Caco-2 (cell line): ENCODE data around the gene UBE2E1. TPM values are rescaled to one million over a fixed set of nuclear protein-coding genes. Genes with fewer than 3 reads are reported as not detected.

Experiments
- BruUV-seq: library from RNA; stranded (reverse); fragments of 400-500 nt; replicated peaks from 2 replicates; lab custom pipeline; 2021; lab: Mats Ljungman, UMichigan
- CTCF ChIA-PET: fragments of 300-600 bp; sonication (Branson Sonifier 250); formaldehyde crosslinking; loops from one replicate; lab custom pipeline; 2022; ENCODE audit warnings: antibody characterized with exemption; lab: Charles Lee
- POLR2A ChIA-PET: fragments of 300-600 bp; sonication (Branson Sonifier 250); formaldehyde crosslinking; loops from one replicate; lab custom pipeline; 2022; ENCODE audit warnings: antibody characterized with exemption; lab: Charles Lee
- DNase-seq, 2 experiments: peaks; one replicate each; pipeline versions ENCODE4 v3.0.0 to v3.0.0-alpha.2; 2020 to 2022
- H3K27me3 ChIP-seq: replicated peaks from 2 replicates; pipeline ENCODE4 v1.6.0; 2011; ENCODE audit warnings: low read length; ENCODE audit not compliant: control insufficient read depth, insufficient read depth
- H3K36me3 ChIP-seq: 2 replicates; pipeline ENCODE4 v1.5.1; 2011; ENCODE audit warnings: low read length; ENCODE audit not compliant: control insufficient read depth, insufficient read depth
- H3K4me1 ChIP-seq: fragments of 250-450 bp; sonication (Bioruptor Pico); 2 replicates; pipeline ENCODE4 v1.5.1; 2020; ENCODE audit warnings: mild to moderate bottlenecking
- H3K4me3 ChIP-seq: 2 replicates; pipeline ENCODE4 v1.5.1; 2011; ENCODE audit warnings: low read depth, mild to moderate bottlenecking, control low read depth, low read length
- H3K9me3 ChIP-seq: fragments of 250-450 bp; sonication (Bioruptor Pico); 2 replicates; pipeline ENCODE4 v1.5.1; 2020; ENCODE audit warnings: mild to moderate bottlenecking, moderate library complexity
- H3K27ac Mint-ChIP-seq: one replicate; pipeline ENCODE4 v1.8.0; 2022; ENCODE audit warnings: mixed read lengths; ENCODE audit not compliant: unreplicated experiment
- H3K27me3 Mint-ChIP-seq: one replicate; pipeline ENCODE4 v1.8.0; 2022; ENCODE audit warnings: mixed read lengths; ENCODE audit not compliant: insufficient read depth, unreplicated experiment
- H3K36me3 Mint-ChIP-seq: one replicate; pipeline ENCODE4 v1.8.0; 2022; ENCODE audit warnings: mild to moderate bottlenecking, mixed read lengths; ENCODE audit not compliant: insufficient read depth, unreplicated experiment
- H3K4me1 Mint-ChIP-seq: one replicate; pipeline ENCODE4 v1.8.0; 2022; ENCODE audit warnings: low read depth, mixed read lengths; ENCODE audit not compliant: unreplicated experiment
- H3K4me3 Mint-ChIP-seq: one replicate; pipeline ENCODE4 v1.8.0; 2022; ENCODE audit warnings: mild to moderate bottlenecking, moderate library complexity, mixed read lengths; ENCODE audit not compliant: unreplicated experiment
- H3K9me3 Mint-ChIP-seq: one replicate; pipeline ENCODE4 v1.8.0; 2022; ENCODE audit warnings: mixed read lengths; ENCODE audit not compliant: unreplicated experiment
- intact Hi-C: fragments of 100-400 bp; cut with micrococcal nuclease; formaldehyde crosslinking; loops from one replicate; pipeline ENCODE4 v1.10.0; 2022; ENCODE audit not compliant: unreplicated experiment
- total RNA-seq: library from RNA; stranded (reverse); gene quantifications from 2 replicates; pipeline ENCODE4 v1.2.3, GENCODE V29; 2022
- TF ChIP-seq, protein P1 (sequence below), 2 experiments: fragments of 200-600 bp in 1 of 2; IDR thresholded peaks; 1 replicate in 1 of 2; 2 replicates in 1 of 2; pipeline versions ENCODE4 v1.5.1 to v1.8.0; 2011 to 2022; ENCODE audit warnings: antibody characterized with exemption in 1 of 2, control low read depth in 1 of 2, inconsistent platforms in 1 of 2, low read depth in 1 of 2, low read length in 1 of 2, mild to moderate bottlenecking in 1 of 2, moderate library complexity in 1 of 2; ENCODE audit not compliant: insufficient read depth in 1 of 2, severe bottlenecking in 1 of 2, unreplicated experiment in 1 of 2

The UBE2E1 gene
- total RNA-seq, 1 experiment from 2014 or later, result 104 TPM

DNA sequence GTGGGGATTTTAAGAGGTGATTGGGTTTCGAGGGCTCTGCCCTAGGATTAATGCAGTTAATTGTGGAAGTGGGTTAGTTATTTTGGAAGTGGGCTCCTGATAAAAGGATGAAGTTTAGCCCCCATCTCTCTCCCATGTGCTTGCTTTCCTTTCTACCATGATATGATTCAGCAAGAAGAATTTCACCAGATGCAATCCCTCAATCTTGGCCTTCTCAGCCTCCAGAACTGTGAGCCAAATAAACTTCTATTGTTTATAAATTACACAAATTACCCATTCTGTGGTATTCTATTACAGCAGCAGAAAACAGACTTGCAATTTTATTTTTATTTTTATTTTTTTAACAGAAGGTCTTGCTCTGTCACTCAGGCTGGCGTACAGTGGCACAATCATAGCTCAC is 27.3 kb upstream of the UBE2E1 start:
- H3K36me3 Mint-ChIP-seq, result no peaks in the 10 kb centered on the region
- ChIA-PET POLR2A (no interaction called here), CTCF (no interaction called here)
- intact Hi-C loops, result no loop called here
- H3K4me3 Mint-ChIP-seq, result no peak overlapping the region
- DNase-seq, result no peak
- H3K9me3 Mint-ChIP-seq, result no peaks in the 10 kb centered on the region
- Histone ChIP-seq H3K4me1 (no peaks in the 10 kb centered on the region), H3K9me3 (no peaks in the 10 kb centered on the region), H3K4me3 (no peak overlapping the region), H3K27me3 (no peaks in the 10 kb centered on the region), H3K36me3 (no peaks in the 10 kb centered on the region)
- no TSS peak for BruUV-seq
- no peaks in the 10 kb centered on the region for H3K27me3 Mint-ChIP-seq
- H3K4me1 Mint-ChIP-seq, result no peaks in the 10 kb centered on the region
- H3K27ac Mint-ChIP-seq, result no peak overlapping the region
- TF ChIP-seq, protein P1, sequence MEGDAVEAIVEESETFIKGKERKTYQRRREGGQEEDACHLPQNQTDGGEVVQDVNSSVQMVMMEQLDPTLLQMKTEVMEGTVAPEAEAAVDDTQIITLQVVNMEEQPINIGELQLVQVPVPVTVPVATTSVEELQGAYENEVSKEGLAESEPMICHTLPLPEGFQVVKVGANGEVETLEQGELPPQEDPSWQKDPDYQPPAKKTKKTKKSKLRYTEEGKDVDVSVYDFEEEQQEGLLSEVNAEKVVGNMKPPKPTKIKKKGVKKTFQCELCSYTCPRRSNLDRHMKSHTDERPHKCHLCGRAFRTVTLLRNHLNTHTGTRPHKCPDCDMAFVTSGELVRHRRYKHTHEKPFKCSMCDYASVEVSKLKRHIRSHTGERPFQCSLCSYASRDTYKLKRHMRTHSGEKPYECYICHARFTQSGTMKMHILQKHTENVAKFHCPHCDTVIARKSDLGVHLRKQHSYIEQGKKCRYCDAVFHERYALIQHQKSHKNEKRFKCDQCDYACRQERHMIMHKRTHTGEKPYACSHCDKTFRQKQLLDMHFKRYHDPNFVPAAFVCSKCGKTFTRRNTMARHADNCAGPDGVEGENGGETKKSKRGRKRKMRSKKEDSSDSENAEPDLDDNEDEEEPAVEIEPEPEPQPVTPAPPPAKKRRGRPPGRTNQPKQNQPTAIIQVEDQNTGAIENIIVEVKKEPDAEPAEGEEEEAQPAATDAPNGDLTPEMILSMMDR (IDR thresholded peaks at IDR 0.05; ENCODE audit: insufficient read depth in 1 of 2, low read depth in 1 of 2, low read length in 1 of 2, severe bottlenecking in 1 of 2, unreplicated experiment in 1 of 2), result no peak

DNA sequence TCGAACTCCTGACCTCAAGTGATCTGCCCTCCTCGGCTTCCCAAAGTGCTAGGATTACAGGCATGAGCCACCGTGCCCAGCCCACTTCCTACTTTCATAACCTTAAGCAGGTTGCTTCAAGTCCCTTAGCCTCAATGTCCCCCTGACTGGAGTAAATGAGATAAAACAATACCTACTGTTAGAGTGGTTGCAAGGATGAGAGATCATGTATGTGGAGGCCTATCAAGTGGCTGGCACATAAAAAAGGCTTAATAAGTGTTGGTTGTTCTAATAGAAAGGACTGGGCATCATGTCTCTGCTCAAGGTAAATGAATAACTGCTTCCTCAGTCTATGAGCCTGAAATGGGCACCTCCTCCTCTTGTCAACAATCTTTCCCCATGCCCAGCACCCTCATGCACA is 25.9 kb upstream of the UBE2E1 start:
- DNase-seq, result no peak
- H3K9me3 ChIP-seq, result no peaks in the 10 kb centered on the region
- Mint-ChIP-seq H3K4me1 (no peaks in the 10 kb centered on the region), H3K27me3 (no peaks in the 10 kb centered on the region), H3K4me3 (no peak overlapping the region), H3K27ac (no peak overlapping the region), H3K36me3 (no peaks in the 10 kb centered on the region), H3K9me3 (no peaks in the 10 kb centered on the region)
- intact Hi-C loops, result no loop called here
- TF ChIP-seq, protein P1 (IDR thresholded peaks at IDR 0.05; ENCODE audit: insufficient read depth in 1 of 2, low read depth in 1 of 2, low read length in 1 of 2, severe bottlenecking in 1 of 2, unreplicated experiment in 1 of 2), result no peak
- ChIA-PET POLR2A (no interaction called here), CTCF (no interaction called here)
- H3K27me3 ChIP-seq, result no peaks in the 10 kb centered on the region
- no TSS peak for BruUV-seq
- no peak overlapping the region for H3K4me3 ChIP-seq
- no peaks in the 10 kb centered on the region for H3K4me1 ChIP-seq
- H3K36me3 ChIP-seq, result no peaks in the 10 kb centered on the region

DNA sequence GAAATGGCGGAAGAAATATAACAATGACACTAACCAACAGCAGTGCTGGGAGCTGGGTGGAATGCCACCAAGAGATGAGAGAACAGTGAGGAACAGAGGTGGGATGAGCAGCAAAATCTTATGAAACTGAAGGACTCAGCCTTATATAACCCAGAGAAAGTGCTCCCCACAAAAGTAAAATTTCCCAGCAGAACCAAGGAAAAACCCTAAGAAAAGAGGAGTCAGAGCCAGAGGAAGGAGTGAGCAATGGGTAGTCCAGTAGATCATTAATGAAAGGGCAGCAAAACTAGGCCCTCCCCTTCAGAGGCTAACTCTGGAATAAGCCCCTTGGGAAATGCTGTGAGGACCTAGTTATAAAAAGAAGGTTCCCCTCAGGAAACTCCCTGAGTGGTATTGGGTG is 24.7 kb upstream of the UBE2E1 start:
- no peak for DNase-seq
- CTCF ChIA-PET, result interaction anchor here (0.7 kb wide), 1 partner anchor 719 kb away, joined by 3 read pairs; no protein-coding TSS in a partner anchor
- intact Hi-C loops, result no loop called here
- no peaks in the 10 kb centered on the region for H3K36me3 Mint-ChIP-seq
- Histone ChIP-seq H3K4me1 (no peaks in the 10 kb centered on the region), H3K36me3 (no peaks in the 10 kb centered on the region), H3K4me3 (no peak overlapping the region), H3K27me3 (no peaks in the 10 kb centered on the region), H3K9me3 (no peaks in the 10 kb centered on the region)
- H3K9me3 Mint-ChIP-seq, result no peaks in the 10 kb centered on the region
- no peak overlapping the region for H3K27ac Mint-ChIP-seq
- POLR2A ChIA-PET, result no interaction called here
- no peaks in the 10 kb centered on the region for H3K27me3 Mint-ChIP-seq
- TF ChIP-seq, protein P1 (IDR thresholded peaks at IDR 0.05; ENCODE audit: insufficient read depth in 1 of 2, low read depth in 1 of 2, low read length in 1 of 2, severe bottlenecking in 1 of 2, unreplicated experiment in 1 of 2), result no peak
- no peak overlapping the region for H3K4me3 Mint-ChIP-seq
- BruUV-seq, result no TSS peak
- no peaks in the 10 kb centered on the region for H3K4me1 Mint-ChIP-seq
